HG02870 (cell line): Measurements from ENCODE around the gene PRXL2A.
"Not testable (repeated sequence)": the region's sequence is repeated elsewhere in the genome, so short reads cannot be mapped to it uniquely, and the experiment has no call there.

Source experiments
- ATAC-seq: cut with Tn5 transposase; IDR thresholded peaks from one replicate; pipeline ENCODE4 v1.9.1; 2021; ENCODE audit warnings: mild to moderate bottlenecking, moderate library complexity; ENCODE audit not compliant: unreplicated experiment

The PRXL2A gene

GRCh38 chr10:80410578-80411145 is 2.3 kb downstream of the PRXL2A start:
- no peak for ATAC-seq

GRCh38 chr10:80411267-80411668 is 2.9 kb downstream of the PRXL2A start:
- ATAC-seq = no peak

- no peak for ATAC-seq
Observed at GRCh38 chr10:80411681-80412220, 3.4 kb downstream of the PRXL2A start.

GRCh38 chr10:80412486-80412885 is 4.1 kb downstream of the PRXL2A start:
- no peak for ATAC-seq

DNA sequence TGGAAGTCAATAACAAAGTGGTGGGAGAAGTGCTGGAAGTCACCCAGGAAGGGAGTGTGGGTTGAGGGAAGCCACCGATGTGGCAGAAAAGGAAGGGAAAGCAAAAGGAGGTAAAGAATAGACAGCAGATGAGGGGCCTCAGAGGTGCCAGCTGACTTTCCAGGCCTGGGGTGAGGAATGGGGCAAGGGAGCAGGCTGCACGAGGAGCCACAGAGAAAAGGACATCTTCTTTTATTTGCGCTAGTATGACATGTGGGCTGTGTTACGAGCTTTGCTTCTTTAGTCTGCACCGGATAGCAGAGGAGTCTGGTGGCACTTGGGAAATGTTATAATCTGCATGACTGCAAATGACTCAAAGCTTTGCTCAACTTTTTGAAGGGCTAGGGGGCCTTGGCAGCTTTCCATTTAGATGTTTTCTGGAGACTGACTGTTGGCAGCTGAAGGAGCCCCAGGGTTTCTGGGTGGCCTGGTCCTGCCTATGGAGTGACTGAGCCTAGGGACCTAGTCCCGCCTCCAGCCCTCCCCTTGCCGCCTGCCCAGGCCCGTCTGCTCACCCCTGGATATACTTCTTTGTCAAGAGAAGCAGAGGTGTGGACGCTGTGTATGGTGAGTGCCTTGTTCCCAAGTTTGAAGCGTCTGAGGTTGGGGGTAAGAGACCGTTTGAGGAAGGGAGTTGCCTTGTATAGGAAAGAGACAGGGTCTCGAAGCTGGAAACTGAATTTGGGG is 5.1 kb downstream of the PRXL2A start:
- no peak for ATAC-seq

DNA sequence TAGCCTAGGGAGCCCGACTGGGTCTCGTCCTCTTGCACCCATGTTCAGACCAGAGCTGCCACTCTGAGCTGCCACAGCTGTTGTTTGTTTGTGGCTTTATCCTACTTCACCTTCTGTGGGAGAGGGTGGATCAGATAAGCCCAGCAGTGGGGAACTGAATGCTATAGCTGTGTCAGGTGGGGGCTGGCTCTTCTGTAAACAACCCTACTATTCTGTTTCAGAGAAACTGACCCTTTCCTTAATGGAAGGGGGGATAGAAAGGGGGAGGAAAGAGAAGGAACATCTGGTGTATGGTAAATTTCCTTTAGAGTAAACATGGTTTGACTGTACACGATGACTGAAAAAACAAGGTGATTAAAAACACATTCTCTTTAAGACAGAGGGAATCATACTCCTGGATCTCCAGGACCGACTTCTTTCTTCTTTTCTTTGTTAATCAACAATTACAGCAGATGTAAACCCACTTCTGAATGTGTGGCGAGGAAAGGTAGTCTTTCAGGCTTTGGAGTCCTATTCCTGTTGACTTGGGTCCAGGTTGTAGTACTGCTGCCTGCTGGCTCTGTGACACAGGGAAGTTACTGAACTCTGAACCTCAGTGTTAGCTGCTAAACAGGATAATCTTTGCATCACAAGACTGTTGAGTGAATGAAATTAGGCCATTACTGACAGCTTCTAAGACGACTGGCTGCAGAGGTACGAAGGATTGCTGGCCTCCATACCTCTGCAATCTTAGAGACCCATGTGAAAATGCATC is 6.0 kb downstream of the PRXL2A start:
- no peak for ATAC-seq

DNA sequence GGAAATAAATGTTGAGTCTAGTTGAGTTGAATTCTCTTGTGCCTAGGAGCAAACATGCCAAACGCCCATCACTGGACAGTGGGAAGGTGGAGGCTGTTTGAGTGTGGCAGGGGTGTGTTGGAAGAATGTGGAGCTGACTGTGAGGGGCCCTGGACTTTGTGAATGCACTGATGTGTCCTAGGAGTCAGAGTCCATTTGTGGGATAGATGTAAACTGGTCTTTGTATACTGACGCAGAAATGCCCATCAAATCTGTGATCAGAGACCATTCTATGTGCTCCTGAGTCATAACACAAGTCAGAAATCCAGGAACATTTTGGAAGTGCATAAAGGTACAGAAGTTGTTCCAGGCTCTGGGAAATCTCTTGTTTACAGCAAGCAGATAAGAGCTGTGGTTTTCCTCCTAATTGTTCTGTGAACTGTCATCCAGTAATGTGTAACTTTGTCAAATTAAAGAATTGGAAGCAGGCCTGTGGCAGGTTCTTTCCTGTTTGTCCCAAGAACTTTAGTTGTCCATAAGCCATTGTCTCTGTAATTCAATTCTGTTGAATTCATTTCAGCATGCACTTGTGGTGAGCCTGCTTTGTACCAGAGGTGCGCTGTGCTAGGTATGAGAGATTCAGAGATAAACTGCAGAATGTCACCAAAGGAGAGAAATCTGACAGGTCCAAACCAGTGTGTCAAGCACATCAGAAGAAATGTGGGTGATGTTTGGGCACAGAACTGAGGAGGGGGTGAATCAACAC is 7.6 kb downstream of the PRXL2A start:
- no peak for ATAC-seq

- no peak for ATAC-seq
Observed at GRCh38 chr10:80416479-80417098, 8.2 kb downstream of the PRXL2A start.

DNA sequence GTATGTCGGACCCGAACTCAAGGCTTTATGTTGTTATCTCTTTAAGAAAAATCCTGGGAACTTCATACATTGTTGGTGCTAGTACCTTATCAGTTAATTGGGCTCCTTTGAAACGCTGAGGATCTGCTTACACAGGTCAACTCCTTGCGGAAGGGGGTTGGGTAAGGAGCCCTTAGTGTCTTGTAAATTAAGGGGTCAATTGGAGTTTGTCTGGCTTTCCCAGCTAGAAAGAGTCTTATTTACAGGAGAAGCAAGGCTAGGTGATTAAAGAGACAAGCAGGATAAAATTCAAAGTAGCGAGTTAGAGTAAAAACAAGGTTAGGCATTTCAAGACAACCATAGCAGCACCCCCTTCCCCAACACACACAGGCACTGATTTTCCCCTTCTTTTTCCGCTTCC is 8.9 kb downstream of the PRXL2A start:
- not testable (repeated sequence) for ATAC-seq

DNA sequence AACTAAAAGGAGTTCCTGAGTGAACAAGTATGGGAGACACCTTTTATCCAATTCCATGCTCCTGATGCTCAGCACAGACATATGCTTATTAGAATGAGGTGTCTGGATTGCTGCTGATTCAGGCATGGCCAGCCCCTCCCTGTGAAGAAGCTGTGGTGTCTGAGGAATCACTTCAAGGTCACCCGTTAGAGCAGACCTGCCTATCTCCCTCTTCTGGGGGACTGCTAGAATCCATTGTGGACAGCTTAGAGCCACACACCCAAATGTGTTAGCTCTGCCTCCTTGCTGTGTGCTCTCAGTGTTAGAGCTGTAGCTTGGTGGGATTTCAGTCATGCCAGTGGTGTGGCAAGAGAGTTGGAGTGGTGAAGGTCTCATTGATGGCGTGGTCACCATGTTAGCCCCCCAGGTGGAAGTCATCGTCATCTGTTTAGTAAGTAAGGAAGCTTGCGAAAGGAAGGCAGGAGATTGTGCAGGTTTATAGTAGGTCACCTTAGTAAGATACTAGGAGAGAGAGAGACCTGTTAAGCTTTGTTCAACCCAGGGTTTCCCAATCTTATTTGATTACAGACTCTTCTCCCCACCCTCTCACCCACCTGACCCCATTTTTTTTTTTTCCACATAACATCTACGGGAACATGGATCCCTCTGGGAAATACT is 12.8 kb downstream of the PRXL2A start:
- ATAC-seq = peak; percentile 27

DNA sequence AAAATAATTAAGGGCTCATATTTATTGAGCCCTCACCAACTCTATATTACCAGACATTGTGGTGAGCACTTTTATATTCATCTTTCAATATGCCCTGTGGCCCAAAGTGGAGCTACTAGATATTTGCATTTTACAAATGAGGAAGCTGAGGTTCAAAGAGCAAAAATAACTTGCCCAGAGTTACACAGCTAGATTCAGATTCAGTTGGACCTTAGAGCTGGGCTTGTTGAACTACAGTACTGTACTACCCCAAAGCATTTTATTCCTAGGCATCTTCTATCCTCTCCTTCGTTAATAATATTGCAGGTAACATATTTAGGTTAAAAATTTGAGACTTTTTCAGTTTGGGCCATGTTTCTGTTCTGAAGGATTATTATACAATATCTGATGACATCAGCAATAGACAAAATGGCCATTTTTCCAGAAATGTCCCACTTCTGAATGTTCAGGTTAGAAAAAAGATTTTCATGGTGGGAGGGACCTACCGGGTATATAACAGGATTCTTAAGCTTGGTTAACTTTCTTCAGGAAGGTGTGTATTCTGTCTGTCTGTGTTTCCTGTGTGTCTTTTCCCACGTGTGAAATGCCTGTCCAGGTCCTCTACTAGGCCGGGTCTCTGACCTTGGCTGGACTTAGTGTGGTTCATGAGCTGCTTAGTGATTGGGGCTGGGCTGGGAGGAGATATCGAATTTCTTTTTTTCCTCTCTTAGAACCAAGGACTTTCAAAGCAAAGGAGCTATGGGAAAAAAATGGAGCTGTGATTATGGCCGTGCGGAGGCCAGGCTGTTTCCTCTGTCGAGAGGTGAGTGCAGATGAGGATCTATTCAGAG is 13.6 kb downstream of the PRXL2A start:
- ATAC-seq = peak; percentile 92

- no peak for ATAC-seq
Observed at GRCh38 chr10:80425901-80426300, 17.6 kb downstream of the PRXL2A start.

GRCh38 chr10:80427541-80427940 is 19.2 kb downstream of the PRXL2A start:
- no peak for ATAC-seq

DNA sequence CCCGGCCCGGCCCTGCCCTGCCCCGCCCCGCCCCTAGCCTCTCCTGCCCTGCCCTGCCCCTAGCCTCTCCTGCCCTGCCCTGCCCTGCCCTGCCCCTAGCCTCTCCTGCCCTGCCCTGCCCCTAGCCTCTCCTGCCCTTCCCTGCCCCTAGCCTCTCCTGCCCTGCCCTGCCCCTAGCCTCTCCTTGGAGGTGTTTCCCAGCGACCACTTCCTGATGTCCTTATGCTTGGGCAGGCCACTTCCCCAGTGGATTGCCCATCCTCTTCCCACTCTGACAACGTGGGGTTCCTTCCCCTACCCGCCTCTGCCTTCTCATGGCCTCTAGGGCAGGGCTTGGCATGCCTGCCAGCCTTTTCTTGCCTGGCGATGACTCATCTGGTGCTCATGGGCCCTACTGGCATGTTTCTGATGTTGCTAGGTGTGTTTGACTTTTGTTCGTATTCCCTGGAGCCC is 21.2 kb downstream of the PRXL2A start:
- ATAC-seq = no peak

- ATAC-seq = no peak
Observed at GRCh38 chr10:80433134-80433533, 24.8 kb downstream of the PRXL2A start.

DNA sequence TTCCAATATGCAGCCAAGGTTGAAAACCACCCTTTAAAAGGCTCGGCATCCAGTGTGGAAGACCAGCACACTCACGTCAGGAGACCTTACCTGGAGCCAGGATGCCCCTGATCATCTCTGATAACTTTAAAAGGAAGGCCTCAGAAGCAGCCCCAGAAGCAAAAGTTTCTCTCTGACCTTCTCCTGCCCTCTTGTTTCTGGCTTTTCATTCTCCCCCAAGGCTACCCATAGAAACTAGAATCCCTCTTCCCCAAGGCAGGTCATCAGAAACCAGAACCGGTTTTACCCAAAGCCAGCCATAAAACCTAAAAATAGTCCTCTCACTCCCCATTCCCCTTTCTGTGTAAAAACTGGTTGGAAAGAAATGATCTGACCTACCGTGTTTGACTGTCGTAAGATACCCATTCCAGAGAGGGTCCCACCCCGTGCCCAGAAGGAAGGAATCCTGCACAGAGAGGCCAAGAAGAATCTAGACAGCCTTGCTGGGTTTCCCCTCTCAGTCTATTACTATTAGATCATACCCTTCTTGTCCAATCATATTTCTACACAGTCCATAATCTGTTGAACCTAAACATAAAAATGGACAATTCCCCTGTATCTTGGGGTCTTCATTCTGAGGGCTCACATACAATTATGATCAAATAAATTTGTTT is 28.2 kb downstream of the PRXL2A start:
- peak; percentile 47 for ATAC-seq

- no peak for ATAC-seq
Observed at GRCh38 chr10:80437227-80437626, 28.9 kb downstream of the PRXL2A start.

- no peak for ATAC-seq
Observed at GRCh38 chr10:80441831-80442230, 33.5 kb downstream of the PRXL2A start.

DNA sequence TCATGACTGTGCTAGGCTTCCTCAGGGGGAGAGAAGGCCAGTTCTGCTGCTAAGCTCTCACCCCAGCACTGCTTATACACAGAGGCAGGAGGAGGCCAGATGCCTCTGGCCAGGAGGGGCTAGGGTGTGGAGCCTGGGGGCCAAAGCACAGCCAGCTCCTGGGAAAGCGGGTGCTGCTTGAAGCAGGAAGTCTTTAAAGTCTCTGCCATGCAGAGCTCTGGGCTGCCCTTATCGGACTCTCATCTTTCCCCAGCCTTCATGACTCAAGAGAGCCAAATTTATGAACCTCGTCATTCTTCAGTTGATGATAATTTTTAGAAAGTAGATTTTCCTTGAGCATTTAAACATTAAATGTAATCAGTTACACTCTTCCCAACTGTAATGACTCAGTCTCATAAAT is 34.5 kb downstream of the PRXL2A start:
- ATAC-seq = no peak
